GM23338 (cell line): ENCODE measurements around the gene XPO6. TPM values are rescaled to one million over a fixed set of nuclear protein-coding genes. Genes with fewer than 3 reads are reported as not detected.
A peak's percentile ranks its signal among the peaks of the same experiment; 100 is the strongest.

Experiments used
- ATAC-seq: fragments of 200-7000 bp; cut with Tn5 transposase; 3 replicates; pipeline ENCODE4 v1.9.1; 2020
- DNase-seq: peaks from one replicate; pipeline ENCODE4 v3.0.0-alpha.2; 2015; ENCODE audit warnings: low spot score
- H2AFZ ChIP-seq: fragments of 200-600 bp; sonication (generic); 2 replicates; pipeline ENCODE4 v1.8.0; 2016; ENCODE audit warnings: antibody characterized with exemption, mild to moderate bottlenecking, moderate library complexity
- H3F3A ChIP-seq: fragments of 200-600 bp; sonication (generic); replicated peaks from 2 replicates; pipeline ENCODE4 v1.8.0; 2017; ENCODE audit warnings: antibody characterized with exemption, mixed run types, low read depth
- H3K27ac ChIP-seq: fragments of 200-600 bp; sonication (generic); 2 replicates; pipeline ENCODE4 v1.6.1; 2016; ENCODE audit warnings: low read depth
- H3K27me3 ChIP-seq: fragments of 200-600 bp; sonication (generic); 2 replicates; pipeline ENCODE4 v1.8.0; 2016; ENCODE audit warnings: mild to moderate bottlenecking, mixed run types, moderate library complexity; ENCODE audit not compliant: insufficient read depth
- H3K36me3 ChIP-seq: fragments of 200-600 bp; sonication (generic); 2 replicates; pipeline ENCODE4 v1.8.0; 2016; ENCODE audit warnings: mild to moderate bottlenecking; ENCODE audit not compliant: insufficient read depth
- H3K4me1 ChIP-seq: fragments of 200-600 bp; sonication (generic); 2 replicates; pipeline ENCODE4 v1.8.0; 2016; ENCODE audit warnings: mild to moderate bottlenecking, moderate library complexity; ENCODE audit not compliant: insufficient read depth
- H3K4me2 ChIP-seq: fragments of 200-600 bp; sonication (generic); 2 replicates; pipeline ENCODE4 v1.7.1; 2017; ENCODE audit warnings: mixed run types
- H3K4me3 ChIP-seq: fragments of 200-600 bp; sonication (generic); 2 replicates; pipeline ENCODE4 v1.6.1; 2016; ENCODE audit warnings: mixed run types
- H3K79me2 ChIP-seq: fragments of 200-600 bp; sonication (generic); replicated peaks from 2 replicates; pipeline ENCODE4 v1.8.0; 2017; ENCODE audit warnings: mild to moderate bottlenecking; ENCODE audit not compliant: insufficient read depth
- H3K9me2 ChIP-seq: fragments of 200-600 bp; sonication (generic); 2 replicates; pipeline ENCODE4 v1.8.0; 2017; ENCODE audit not compliant: insufficient read depth
- H4K20me1 ChIP-seq: fragments of 200-600 bp; sonication (generic); replicated peaks from 2 replicates; pipeline ENCODE4 v1.8.0; 2017; ENCODE audit warnings: mild to moderate bottlenecking; ENCODE audit not compliant: insufficient read depth
- H3K27ac Mint-ChIP-seq: 2 replicates; pipeline ENCODE4 v1.8.0; 2020; ENCODE audit warnings: inconsistent platforms, mild to moderate bottlenecking, moderate library complexity, mixed read lengths
- H3K27me3 Mint-ChIP-seq: 3 replicates; pipeline ENCODE4 v1.8.0; 2022; ENCODE audit warnings: low read depth, mild to moderate bottlenecking, moderate library complexity, mixed read lengths, inconsistent platforms; ENCODE audit not compliant: insufficient read depth, poor library complexity
- H3K36me3 Mint-ChIP-seq: 3 replicates; pipeline ENCODE4 v1.8.0; 2021; ENCODE audit warnings: low read depth, mild to moderate bottlenecking, inconsistent platforms, moderate library complexity, mixed read lengths
- H3K4me1 Mint-ChIP-seq: 3 replicates; pipeline ENCODE4 v1.8.0; 2020; ENCODE audit warnings: mild to moderate bottlenecking, inconsistent platforms, mixed read lengths
- H3K4me3 Mint-ChIP-seq: 3 replicates; pipeline ENCODE4 v1.8.0; 2021; ENCODE audit warnings: moderate library complexity, mild to moderate bottlenecking, inconsistent platforms, mixed read lengths
- H3K9me3 Mint-ChIP-seq: 3 replicates; pipeline ENCODE4 v1.8.0; 2020; ENCODE audit warnings: moderate library complexity, mild to moderate bottlenecking, inconsistent platforms, mixed read lengths
- CREB1 ChIP-seq: fragments of 250-450 bp; sonication (Bioruptor Pico); IDR thresholded peaks from 2 replicates; pipeline ENCODE4 v1.5.0; 2020; ENCODE audit warnings: low read depth, mild to moderate bottlenecking, moderate library complexity
- CTCF ChIP-seq, 2 experiments: fragments of 200-600 bp in 1 of 2; sonication (generic) in 1 of 2; conservative IDR thresholded peaks; 2 replicates each; pipeline versions ENCODE4 v1.5.1 to v1.6.1; 2016 to 2017; ENCODE audit warnings: antibody characterized with exemption in 2 of 2, low read depth in 2 of 2, mild to moderate bottlenecking in 2 of 2, moderate library complexity in 1 of 2
- ETS1 ChIP-seq: IDR thresholded peaks from 2 replicates; pipeline ENCODE4 v1.6.1; 2016; ENCODE audit warnings: antibody characterized with exemption
- EZH2phosphoT487 ChIP-seq: fragments of 200-600 bp; sonication (generic); IDR thresholded peaks from one replicate; pipeline ENCODE4 v1.8.1; 2018; ENCODE audit warnings: antibody characterized with exemption; ENCODE audit not compliant: unreplicated experiment
- JUNB ChIP-seq: IDR thresholded peaks from one replicate; pipeline ENCODE4 v1.6.1; 2016; ENCODE audit warnings: antibody characterized with exemption; ENCODE audit not compliant: unreplicated experiment
- REST ChIP-seq: IDR thresholded peaks from one replicate; pipeline ENCODE4 v1.6.1; 2018; ENCODE audit warnings: antibody characterized with exemption; ENCODE audit not compliant: unreplicated experiment
- STAT1 ChIP-seq: IDR thresholded peaks from one replicate; pipeline ENCODE4 v1.6.1; 2016; ENCODE audit warnings: antibody characterized with exemption; ENCODE audit not compliant: unreplicated experiment
- ZNF114 ChIP-seq: fragments of 250-450 bp; sonication (Bioruptor Pico); IDR thresholded peaks from 2 replicates; pipeline ENCODE4 v1.5.0; 2020; ENCODE audit warnings: mild to moderate bottlenecking, moderate library complexity
- ZNF331 ChIP-seq: fragments of 250-450 bp; sonication (Bioruptor Pico); IDR thresholded peaks from 2 replicates; pipeline ENCODE4 v1.5.0; 2020; ENCODE audit warnings: low read depth, mild to moderate bottlenecking, moderate library complexity
- polyA plus RNA-seq: library from polyadenylated mRNA; unstranded; fragments of >200 nt; fragmentation: Nextera tagmentation; extraction: Ambion mirVana; gene quantifications from 2 replicates; pipeline ENCODE4 v1.2.1, GENCODE V29; 2016
- total RNA-seq: library from RNA; depleted of rRNA; stranded (reverse); fragments of >200 nt; shearing (Covaris generic); gene quantifications from 2 replicates; pipeline ENCODE4 v1.2.3, GENCODE V29; 2014

Gene XPO6
- total and polyA plus RNA-seq, 2 experiments from 2014 or later: 83.9 to 178 TPM

- H3K36me3 ChIP-seq: peaks cover 9% of the 10 kb centered on the region; the same call in 1 of the 2 replicates
- H2AFZ ChIP-seq: no peak overlapping the region
- DNase-seq (peak; percentile 24), ATAC-seq (no peak)
- peaks cover 32% of the 10 kb centered on the region for H3K36me3 Mint-ChIP-seq
- H3K4me2 ChIP-seq: no peak overlapping the region
- H3K9me2 ChIP-seq: no peaks in the 10 kb centered on the region
- no peak overlapping the region for H3K4me3 Mint-ChIP-seq
- no peaks in the 10 kb centered on the region for H3K27me3 ChIP-seq
- peaks cover 15% of the 10 kb centered on the region; the same call in 1 of the 2 replicates for H4K20me1 ChIP-seq
- no peak overlapping the region for H3K4me3 ChIP-seq
- peaks cover 3% of the 10 kb centered on the region for H3K27me3 Mint-ChIP-seq
- no peak for TF ChIP-seq STAT1
- TF ChIP-seq CREB1 (CRISPR knock-in tag): no peak
- no peak for TF ChIP-seq ZNF114 (CRISPR knock-in tag)
- peaks cover 9% of the 10 kb centered on the region; the same call in 2 of the 3 replicates for H3K4me1 Mint-ChIP-seq
- H3K9me3 Mint-ChIP-seq: no peaks in the 10 kb centered on the region
- no peaks in the 10 kb centered on the region for H3K4me1 ChIP-seq
- peaks cover 28% of the 10 kb centered on the region for H3K79me2 ChIP-seq
- peak overlapping the region; percentile 70; the same call in 1 of the 2 replicates for H3K27ac ChIP-seq
- H3F3A ChIP-seq: no peaks in the 10 kb centered on the region
- peak overlapping the region; percentile 32; the same call in 1 of the 2 replicates for H3K27ac Mint-ChIP-seq
Observed at GRCh38 chr16:28140788-28141618, 70.8 kb downstream of the XPO6 start.

GRCh38 chr16:28139530-28139929 lies 72.2 kb downstream of the XPO6 start:
- TF ChIP-seq JUNB: no peak
- TF ChIP-seq CTCF (conservative IDR thresholded peaks at IDR 0.05; ENCODE audit: low read depth in 2 of 2): 0 out of 4 replicates have a peak, but pooled peaks of 1 of the 2 experiments have one; percentile 17
- no peak for TF ChIP-seq REST
- no peak for TF ChIP-seq ETS1
- TF ChIP-seq ZNF331 (CRISPR knock-in tag): no peak
- TF ChIP-seq ZNF114 (CRISPR knock-in tag): no peak
- TF ChIP-seq EZH2phosphoT487: no peak
- Histone ChIP-seq H3K27me3 (no peaks in the 10 kb centered on the region), H3K4me3 (no peak overlapping the region), H3F3A (no peaks in the 10 kb centered on the region), H2AFZ (no peak overlapping the region), H4K20me1 (0 out of 2 replicates have a peak, but pooled peaks cover 13% of the 10 kb centered on the region), H3K4me1 (no peaks in the 10 kb centered on the region), H3K9me2 (no peaks in the 10 kb centered on the region), H3K27ac (no peak overlapping the region), H3K4me2 (no peak overlapping the region), H3K36me3 (0 out of 2 replicates have a peak, but pooled peaks cover 17% of the 10 kb centered on the region), H3K79me2 (peaks cover 22% of the 10 kb centered on the region)
- H3K4me1 Mint-ChIP-seq: peaks cover 9% of the 10 kb centered on the region; the same call in 2 of the 3 replicates
- H3K27ac Mint-ChIP-seq: no peak overlapping the region
- no peaks in the 10 kb centered on the region for H3K9me3 Mint-ChIP-seq
- ATAC-seq (no peak), DNase-seq (peak; percentile 21)
- peaks cover 3% of the 10 kb centered on the region for H3K27me3 Mint-ChIP-seq
- no peak overlapping the region for H3K4me3 Mint-ChIP-seq
- H3K36me3 Mint-ChIP-seq: peaks cover 34% of the 10 kb centered on the region
